Bronchial epithelial cell (primary cell): ENCODE data around the gene PRF1. TPM values are rescaled to one million over a fixed set of nuclear protein-coding genes. Genes with fewer than 3 reads are reported as not detected.
"Not testable (repeated sequence)": the region's sequence is repeated elsewhere in the genome, so short reads cannot be mapped to it uniquely, and the experiment has no call there.

Experiments used
- DNase-seq: peaks from one replicate; pipeline ENCODE4 v3.0.0-alpha.2; 2010; ENCODE audit warnings: low read depth
- FAIRE-seq: peaks from 2 replicates; lab custom pipeline; 2011; peaks lifted over from hg19 to GRCh38; lab: Jason Lieb, UNC
- H3K27me3 ChIP-seq: 2 replicates; pipeline ENCODE4 v1.5.1; 2011; ENCODE audit warnings: low read length; ENCODE audit not compliant: control insufficient read depth, insufficient read depth
- H3K36me3 ChIP-seq: 2 replicates; pipeline ENCODE4 v1.5.1; 2011; ENCODE audit warnings: low read length; ENCODE audit not compliant: control insufficient read depth, insufficient read depth
- H3K4me3 ChIP-seq: 2 replicates; pipeline ENCODE4 v1.5.1; 2011; ENCODE audit warnings: mild to moderate bottlenecking, low read depth, low read length, control low read depth
- total RNA-seq: library from RNA; depleted of rRNA; stranded (reverse); fragments of >200 nt; gene quantifications from 2 replicates; pipeline ENCODE4 v1.2.1, GENCODE V29; 2014
- TF ChIP-seq, protein P1 (sequence below): IDR thresholded peaks from 2 replicates; pipeline ENCODE4 v1.5.1; 2011; ENCODE audit warnings: mild to moderate bottlenecking, moderate library complexity, low read length, control low read depth, inconsistent platforms; ENCODE audit not compliant: insufficient read depth, severe bottlenecking

PRF1 gene
- total RNA-seq, 1 donor from 2014 or later: not detected

DNA sequence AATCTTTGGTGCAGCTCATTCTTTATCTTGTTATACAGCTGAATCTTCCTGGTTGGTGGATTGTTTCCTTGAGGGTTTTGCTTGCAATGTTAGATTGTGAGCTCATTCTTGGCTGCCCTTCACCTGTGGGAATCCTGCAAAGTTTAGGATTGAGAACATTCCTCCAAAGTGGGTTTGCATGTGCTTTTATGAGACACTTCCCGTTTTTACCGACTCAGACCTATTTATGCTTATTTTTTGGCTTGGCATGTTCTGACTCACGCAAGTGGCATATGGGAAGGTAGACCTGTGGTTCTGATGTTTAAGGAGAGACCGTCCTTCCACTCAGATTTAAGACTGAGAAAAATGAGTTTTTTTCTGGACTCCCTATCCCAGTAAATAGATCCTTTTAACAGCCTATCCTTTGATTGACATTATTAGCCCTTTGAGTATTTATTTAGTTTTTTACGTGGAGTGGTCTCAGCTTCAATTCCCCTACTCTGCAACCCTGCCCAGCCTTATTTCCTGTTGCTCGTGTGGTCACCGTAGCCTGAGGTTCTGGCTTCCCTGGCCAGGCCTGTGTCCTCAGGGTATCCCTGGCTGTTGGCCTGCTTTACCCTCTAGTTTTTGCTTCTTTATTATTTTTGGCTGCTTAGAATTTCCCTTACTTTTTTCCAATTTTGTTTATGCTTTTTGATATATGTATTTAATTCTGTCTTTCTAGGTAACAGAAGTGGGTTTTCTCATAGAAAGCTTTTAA lies 13.4 kb upstream of the PRF1 start:
- TF ChIP-seq, protein P1, sequence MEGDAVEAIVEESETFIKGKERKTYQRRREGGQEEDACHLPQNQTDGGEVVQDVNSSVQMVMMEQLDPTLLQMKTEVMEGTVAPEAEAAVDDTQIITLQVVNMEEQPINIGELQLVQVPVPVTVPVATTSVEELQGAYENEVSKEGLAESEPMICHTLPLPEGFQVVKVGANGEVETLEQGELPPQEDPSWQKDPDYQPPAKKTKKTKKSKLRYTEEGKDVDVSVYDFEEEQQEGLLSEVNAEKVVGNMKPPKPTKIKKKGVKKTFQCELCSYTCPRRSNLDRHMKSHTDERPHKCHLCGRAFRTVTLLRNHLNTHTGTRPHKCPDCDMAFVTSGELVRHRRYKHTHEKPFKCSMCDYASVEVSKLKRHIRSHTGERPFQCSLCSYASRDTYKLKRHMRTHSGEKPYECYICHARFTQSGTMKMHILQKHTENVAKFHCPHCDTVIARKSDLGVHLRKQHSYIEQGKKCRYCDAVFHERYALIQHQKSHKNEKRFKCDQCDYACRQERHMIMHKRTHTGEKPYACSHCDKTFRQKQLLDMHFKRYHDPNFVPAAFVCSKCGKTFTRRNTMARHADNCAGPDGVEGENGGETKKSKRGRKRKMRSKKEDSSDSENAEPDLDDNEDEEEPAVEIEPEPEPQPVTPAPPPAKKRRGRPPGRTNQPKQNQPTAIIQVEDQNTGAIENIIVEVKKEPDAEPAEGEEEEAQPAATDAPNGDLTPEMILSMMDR: no peak
- H3K27me3 ChIP-seq: no peaks in the 10 kb centered on the region
- H3K36me3 ChIP-seq: no peaks in the 10 kb centered on the region
- DNase-seq: peak; percentile 11
- no peak for FAIRE-seq
- H3K4me3 ChIP-seq: no peak overlapping the region

DNA sequence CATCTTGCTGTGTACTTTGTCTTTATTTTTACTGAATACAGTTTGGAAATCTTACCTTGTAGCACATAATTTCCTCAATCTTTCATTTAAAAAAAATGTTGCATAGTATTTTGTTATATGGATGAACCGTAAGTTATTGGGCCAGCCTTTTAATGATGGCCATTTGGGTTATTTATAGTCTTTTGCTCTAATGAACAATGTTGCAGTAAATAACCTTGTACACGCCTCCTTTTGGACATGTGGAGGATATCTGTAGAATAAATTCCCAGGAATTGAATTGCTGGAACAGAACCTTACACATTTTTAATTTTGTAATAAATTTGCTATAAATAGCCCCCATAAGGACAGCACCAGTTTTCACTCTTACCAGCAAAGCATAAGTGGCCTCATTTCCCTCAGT lies 12.7 kb upstream of the PRF1 start:
- H3K27me3 ChIP-seq: no peaks in the 10 kb centered on the region
- no peak for FAIRE-seq
- DNase-seq: no peak
- H3K4me3 ChIP-seq: no peak overlapping the region
- no peaks in the 10 kb centered on the region for H3K36me3 ChIP-seq
- TF ChIP-seq, protein P1: no peak

DNA sequence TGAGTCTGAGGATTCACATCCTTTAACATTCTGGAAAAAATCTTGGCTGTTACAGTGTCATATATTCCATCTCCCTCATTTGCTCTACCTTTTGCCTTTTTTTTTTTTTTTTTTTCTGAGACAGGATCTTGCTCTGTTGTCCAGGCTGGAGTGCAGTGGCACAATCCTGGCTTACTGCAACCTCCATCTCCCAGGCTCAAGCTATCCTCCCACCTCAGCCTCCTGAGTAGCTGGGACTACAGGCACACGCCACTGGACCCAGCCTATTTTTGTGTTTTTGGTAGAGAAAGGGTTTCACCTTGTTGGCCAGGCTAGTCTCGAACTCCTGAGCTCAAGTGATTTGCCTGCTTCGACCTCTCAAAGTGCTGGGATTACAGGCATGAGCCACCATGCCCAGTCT lies 11.8 kb upstream of the PRF1 start:
- DNase-seq, H3K36me3 ChIP-seq, FAIRE-seq, H3K27me3 ChIP-seq, H3K4me3 ChIP-seq: not testable (repeated sequence)

DNA sequence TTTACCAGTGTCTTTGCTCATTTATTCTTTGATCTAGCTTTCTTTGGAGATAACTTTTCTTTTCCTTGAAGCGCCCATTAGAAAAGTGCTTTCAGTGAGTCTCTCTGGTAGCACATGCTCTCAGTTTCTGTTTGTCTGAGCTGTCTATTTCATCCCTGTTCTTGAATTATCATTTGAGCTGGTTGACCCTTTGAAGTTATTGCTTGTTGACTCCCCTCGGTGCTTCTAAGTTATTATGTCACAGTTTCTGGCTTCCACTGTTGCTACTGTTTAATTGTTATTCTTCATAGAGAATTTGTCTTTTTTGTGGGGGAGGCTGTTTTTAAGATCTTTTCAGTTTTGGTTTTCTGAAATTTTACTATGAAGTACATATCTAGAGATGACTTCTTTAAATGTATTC lies 11.4 kb upstream of the PRF1 start:
- Histone ChIP-seq H3K36me3 (no peaks in the 10 kb centered on the region), H3K4me3 (no peak overlapping the region), H3K27me3 (no peaks in the 10 kb centered on the region)
- TF ChIP-seq, protein P1: no peak
- FAIRE-seq (no peak), DNase-seq (no peak)

DNA sequence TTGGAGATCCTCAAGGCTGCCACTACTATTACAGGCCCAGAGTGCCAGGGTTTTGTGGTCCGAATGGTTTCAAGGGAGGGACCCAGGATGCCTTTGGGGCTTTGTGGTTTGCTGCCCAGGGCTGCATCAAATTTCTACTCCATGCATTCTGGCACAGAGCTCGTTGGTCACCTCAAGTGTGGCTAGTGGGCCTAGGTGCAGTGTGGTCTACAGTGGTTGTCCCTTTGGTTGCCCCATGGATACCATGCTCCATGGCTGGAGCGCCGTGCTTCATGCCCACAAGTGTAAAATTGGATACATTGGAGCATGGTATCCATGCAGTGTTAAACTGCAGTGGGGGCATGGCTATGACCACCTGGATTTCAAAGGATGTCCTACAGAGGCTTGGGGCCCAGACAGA lies 5.4 kb upstream of the PRF1 start:
- no peaks in the 10 kb centered on the region for H3K27me3 ChIP-seq
- TF ChIP-seq, protein P1: no peak

DNA sequence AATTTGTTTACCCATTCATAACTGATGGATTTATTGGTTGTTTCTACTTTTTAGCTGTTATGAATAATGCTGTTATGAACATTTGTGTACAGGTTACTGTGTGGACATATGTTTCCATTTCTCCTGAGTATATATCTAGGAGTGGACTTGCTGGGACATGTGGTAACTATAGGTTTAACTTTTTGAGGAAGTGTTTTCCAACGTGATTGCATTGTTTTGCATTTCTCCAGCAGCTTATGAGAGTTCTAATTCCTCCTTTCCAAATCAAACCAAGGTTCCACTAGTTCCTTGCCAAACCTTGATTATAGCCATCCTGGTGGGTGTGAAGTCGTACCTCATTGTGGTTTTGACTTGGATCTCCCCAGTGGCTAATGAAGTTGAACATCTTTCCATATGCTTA lies 2.6 kb upstream of the PRF1 start:
- Histone ChIP-seq H3K27me3 (no peaks in the 10 kb centered on the region), H3K36me3 (no peaks in the 10 kb centered on the region), H3K4me3 (no peak overlapping the region)
- TF ChIP-seq, protein P1: no peak
- DNase-seq (peak; percentile 53), FAIRE-seq (no peak)

More for the DNA sequence above, 5.4 kb upstream of the PRF1 start:
- FAIRE-seq (no peak), DNase-seq (no peak)
- no peaks in the 10 kb centered on the region for H3K36me3 ChIP-seq
- H3K4me3 ChIP-seq: no peak overlapping the region
